GM21529 (cell line): Measurements from ENCODE around the gene ARHGAP30.

ENCODE experiments used
- ATAC-seq: cut with Tn5 transposase; IDR thresholded peaks from one replicate; pipeline ENCODE4 v1.9.1; 2021; ENCODE audit not compliant: unreplicated experiment

The ARHGAP30 gene

DNA sequence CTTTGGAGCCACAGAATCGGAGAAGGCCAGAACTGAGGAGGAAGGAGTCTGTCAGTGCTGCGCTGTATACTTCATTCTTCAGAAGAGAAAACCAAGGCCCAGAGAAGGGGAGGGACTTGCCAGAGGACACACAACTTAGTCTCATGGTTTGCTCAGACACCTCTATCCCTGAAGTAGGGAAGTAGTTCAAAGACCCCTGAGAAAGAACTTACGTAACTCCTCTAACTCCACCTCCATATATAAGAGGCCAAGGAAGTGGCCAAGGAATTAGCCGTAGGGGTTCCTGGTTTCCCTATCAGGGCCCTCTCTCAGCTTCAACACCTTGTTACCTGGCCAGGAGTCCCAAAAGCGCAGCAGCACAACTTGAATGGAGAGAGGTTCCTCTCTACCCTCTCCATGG lies 20.2 kb upstream of the ARHGAP30 start:
- no peak for ATAC-seq

DNA sequence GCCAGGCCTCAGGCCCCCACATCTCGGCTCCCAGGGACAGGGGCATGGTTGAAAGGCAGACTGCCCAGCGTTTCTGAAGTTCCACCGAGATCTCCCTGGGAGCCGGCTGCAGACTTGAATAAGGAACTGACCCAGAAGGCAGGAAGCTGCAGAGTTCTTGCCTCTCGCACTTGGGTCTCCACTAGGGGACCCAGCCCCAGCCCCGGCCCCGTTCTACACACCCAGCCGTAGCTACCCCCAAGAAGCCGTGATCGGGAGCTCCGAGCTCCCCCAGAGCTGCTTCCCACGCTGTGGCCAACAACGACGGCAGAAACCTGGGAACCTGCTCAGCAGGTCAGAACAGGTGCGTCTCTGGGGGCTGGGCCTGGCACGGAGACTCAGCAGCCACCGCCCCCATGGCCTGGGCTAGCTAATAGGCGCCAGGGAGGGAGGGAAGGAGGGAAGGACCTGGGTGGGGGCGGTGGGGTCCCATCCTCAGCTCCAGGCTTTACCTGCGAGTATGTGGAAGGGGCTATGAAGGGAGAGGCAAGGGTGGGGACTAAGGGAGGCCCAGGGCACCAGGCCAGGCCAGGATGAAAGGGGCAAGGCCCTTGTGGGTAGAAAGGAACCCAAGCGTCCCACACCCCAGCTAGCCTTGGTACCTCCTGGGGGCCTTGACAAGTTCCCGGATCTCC lies 19.7 kb upstream of the ARHGAP30 start, which contains the start of gene NECTIN4:
NECTIN4 (minus strand) TSS at position 308 of the 674 bp plus-strand sequence; CDS start at position 46, 262 bp downstream.
- ATAC-seq = no peak

DNA sequence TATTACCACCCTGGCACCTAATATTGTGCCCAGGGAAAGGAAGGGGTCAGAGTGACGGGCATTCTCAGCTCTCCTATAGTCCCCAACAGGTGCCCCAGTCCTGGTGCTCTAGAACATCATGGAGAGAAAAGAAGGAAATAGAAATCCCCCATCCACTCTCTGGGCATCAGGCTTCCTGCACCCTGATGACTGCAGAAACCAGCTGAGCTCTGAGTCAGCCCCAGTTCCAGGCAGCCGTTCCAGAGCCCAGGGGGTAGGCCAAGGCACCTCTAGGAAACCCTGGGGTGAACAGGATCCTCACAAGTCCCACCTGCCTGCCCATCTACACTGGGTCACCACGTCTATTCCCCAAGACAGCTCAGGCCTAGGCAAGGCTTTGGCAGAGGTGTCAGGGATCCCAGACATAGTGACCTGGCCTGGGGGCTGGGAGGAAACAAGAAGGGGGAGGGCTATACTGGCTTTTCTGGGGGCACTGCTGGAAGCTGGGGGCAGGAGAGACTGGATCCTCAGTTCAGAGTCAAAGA lies 19.0 kb upstream of the ARHGAP30 start:
- no peak for ATAC-seq

DNA sequence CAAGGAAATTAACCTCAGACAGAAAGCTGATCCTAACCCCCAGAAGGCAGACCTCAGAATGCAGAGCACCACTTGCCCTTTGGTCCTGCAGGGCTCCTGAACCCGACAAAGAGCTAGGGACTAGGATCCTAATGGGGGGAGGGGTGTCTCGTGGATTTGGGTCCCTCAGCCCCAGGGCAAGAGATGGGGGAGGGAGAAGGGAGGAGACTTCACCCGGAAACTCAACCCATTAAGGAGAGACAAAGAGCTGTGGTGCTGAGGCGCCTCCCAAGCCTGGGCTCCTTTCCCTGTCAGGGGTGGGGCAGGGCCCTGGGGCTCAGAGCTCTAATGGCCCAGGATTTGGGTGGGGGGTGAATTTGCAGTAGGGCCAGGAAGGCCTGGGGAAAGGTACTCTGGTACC lies 16.8 kb upstream of the ARHGAP30 start:
- no peak for ATAC-seq

DNA sequence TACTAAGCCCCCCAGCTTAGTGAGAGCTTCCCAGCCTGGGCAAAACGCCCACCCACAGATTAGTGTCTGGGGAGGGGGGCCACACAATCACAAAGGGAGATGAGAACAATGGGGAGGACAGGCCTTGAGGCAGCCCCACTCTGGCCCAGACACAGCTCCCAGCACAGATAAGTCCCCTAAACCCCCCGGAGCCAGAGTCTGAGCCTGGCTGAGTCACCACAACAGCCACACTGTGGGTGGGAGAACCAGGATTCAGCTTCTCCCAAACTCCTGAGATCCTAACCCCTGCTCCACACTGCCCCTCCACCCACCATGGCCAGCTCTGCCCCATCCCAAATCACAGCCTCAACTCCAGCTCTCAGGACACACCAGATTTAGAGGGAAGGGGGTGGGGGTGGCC lies 15.5 kb upstream of the ARHGAP30 start:
- ATAC-seq = no peak

DNA sequence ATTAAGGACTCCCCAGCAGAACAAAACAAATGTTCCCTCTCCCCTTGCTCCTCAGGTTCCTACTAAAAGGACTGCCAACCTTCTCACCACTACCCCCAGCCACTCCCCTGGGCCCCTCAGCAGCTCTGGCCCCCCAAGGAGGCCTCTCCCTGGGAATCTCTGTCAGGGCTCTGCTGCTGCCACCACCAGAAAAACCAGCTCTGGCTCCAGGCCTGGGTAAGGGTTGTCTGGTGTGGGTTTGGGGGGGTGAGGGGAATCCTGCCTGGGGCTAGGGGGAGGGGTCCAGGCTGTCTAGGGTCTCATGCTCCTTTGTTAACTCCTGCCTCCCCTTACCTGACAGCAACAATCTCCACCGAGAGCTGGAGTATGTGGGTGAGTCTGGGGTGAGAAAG lies 14.9 kb upstream of the ARHGAP30 start:
- no peak for ATAC-seq

DNA sequence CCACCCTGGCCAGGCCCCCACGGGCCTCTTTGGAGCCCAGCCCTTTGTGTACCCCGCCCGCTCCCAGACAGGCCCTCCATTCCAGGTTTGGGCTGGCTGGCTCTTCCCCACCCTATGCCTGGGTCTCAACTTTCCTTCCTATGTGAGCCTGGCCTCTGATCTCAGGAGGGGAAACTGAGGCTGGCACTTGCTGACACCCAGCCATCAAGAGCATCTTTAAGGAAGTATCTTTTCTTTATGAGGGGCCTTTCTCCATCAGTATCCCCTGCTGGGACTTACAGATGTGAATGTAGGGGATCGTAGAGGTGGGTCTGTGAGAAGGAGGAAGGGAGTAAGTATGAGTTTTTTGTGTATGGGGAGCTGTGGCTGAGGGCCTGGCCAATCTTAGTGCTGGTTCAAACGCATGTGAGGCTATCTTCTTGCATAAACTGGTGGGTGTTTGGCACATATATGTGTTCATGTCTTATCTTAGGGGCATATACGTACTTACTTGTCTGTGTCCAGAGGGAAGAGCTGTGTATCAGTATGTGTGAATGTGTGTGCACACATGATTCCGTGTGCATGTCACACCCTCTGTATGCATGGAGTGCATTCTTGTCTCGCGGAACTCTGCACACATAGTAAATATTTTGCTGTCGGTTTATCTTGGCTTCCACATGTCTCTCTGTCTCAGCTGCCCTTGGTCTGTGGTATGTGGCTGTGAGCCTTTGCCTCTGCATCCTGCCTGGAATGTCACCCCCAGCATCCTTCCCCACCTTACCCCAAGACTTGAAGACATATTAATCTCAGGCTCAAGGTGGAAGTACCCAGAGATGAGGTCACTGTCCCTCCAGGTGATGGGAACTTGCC lies 14.3 kb upstream of the ARHGAP30 start:
- no peak for ATAC-seq

DNA sequence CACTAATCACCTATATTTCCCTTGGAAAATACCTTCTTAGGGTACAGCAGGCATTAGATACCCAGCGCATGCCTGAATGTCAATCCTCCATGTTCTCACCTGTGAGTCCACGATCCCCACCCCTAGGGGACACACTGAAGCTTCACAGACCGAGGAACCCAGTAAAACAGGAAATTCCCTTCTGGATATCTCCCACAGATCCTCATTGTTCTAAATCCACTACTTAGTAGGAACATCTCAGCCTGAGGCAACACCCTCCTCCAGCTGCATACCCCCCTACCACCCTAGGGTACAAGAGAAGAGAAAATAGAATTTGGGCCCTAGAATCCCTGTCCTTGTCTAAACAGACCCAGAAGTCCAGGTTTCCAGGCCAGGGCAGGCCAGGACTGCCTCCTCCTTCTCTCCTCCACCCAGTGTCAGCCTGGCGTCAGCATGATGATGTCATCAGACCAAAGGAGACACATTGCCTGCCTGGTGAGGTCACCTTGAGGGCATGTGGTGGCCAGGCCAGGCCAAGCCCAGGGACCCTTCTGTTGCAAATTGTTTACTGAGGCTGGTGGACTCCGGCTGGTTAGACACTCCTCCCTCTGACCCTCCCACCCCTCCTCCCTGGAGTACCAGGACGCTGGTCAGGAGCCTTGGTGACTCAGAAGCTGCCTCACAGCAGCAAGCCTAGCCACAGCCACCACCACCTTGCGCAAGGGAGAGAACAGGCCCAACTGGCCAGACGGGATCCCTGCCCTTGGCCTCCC lies 13.5 kb upstream of the ARHGAP30 start:
- ATAC-seq = no peak

DNA sequence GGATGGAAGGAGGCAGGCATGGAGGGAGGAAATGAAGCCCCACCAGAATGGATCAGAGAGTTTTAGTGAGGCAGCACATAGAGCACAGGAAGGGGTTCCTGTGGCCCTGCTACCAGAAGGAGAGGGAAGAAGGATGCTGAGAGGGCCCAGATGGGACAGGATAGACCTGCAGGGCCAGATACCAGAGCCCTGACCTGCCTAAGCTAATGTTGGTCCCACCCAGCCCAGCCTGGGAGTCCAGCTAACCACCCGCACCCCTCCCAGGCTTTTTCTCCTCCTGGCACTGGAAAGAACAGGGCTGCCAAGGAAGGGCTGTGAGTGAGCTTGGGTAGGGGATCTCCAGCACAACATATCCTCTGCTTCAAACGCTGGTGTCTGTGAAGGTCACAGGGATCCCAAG lies 12.8 kb upstream of the ARHGAP30 start:
- no peak for ATAC-seq

DNA sequence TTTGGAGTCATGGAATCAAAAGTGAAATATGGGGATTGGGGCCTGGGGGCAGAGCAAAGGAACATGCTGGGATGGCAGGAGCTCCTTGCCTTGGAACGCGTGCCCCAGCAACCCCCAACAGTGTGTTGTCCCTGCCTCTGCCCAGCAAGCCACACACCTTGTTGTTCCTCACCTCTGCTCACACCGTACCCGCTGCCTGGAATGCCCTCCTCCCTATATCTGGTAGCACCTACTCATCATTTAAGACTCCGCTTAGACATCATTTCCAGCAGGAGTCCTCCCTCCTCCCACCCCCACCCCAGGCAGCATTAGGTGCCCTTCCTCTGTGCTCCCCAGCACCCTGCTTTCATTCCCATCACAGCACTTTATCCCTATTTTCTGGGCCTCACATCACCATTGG lies 11.8 kb upstream of the ARHGAP30 start:
- no peak for ATAC-seq

DNA sequence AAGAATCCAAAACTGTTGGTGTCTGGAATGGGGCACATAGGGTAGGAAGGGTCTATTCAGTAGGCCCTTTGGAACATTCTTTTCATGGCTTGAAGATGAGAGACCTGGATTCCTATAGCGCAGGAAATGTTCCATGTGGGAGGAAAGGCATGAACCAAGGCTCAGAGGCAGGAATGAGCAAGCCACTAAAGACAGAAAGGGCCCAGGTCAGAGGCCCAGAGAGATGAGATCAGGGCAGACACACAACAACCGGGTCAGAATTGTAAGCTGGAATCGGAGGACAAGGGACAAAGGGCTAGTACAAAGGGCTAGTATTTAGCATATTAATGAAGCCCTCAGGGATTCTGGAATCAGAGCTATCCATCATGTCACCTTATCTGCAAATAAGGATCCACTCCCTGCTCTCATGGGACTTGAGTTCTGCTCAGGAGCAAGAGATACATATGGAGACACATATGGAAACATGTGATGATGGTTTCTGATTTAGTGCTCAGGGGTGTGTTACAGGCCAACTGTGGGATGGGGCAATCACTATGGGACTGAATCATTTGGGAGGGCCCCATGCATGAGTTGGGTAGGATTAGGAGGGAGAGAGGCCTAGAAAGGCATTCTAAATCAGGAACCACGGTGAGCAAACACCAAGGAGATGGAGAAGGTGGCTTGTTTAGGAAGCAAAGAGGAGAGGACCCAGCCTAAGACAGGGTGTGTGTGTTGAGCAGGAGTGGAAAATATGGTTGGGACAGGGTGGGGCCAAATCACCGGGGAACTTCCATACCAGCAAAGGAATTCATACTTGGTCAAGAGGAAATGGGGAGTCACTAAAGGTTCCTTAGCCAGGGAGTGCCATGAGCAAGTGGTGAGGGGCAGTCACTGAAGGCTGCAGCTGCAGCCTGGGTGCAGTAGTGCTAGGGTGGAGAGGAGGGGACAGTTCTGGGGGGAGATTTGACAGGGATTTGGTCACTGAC lies 11.0 kb upstream of the ARHGAP30 start:
- ATAC-seq = no peak

DNA sequence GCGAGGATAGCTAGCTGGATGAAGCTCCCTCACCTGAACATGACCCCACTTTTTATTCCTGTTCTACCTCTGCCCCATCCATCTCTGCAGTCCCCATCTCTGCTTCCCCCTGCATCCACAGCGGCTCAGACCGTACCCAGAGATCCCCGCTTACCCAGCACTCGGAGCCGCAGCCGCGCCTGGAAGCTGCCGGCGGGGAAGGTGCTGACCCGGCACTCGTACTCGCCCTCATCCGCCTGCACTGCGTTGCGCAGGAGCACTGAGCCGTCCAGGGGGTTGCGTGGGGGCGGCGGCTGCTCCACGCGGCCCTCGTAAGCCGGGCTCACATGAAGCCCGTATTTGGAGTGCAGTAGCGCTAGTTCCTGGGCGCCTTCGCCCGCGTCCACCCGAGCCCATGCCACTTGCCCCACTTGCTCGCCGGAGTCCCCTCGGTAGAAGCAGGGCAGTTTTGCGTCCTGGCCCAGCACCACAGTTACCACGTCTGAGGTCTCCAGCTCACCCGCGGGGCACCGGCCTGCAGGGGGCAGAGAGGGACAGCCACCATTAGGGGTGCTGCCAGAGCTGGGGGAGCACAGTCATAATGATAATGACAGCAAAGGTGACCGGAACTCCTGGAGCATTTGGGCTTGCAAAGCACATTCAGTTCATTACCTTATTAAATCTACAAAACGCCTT lies 9.9 kb upstream of the ARHGAP30 start:
- ATAC-seq = no peak

DNA sequence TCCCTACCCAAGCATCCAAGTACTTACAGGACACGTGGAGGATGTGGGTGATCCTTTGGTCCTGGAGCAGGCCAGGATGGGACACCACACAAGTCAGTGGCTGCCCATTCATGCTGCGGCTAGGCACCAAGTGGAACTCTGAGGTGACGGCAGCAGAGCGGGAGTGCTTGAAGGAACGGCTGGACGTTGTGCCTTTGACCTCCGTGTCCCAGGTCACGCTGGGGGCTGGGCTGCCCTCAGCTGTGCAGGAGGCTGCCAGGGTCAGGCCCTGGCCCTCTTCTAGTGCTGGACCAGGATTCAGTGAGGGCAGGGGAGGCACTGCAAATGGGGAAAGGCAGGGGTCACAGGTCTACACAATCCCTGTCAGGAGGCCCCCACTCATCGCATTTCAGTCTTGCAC lies 7.7 kb upstream of the ARHGAP30 start:
- no peak for ATAC-seq

DNA sequence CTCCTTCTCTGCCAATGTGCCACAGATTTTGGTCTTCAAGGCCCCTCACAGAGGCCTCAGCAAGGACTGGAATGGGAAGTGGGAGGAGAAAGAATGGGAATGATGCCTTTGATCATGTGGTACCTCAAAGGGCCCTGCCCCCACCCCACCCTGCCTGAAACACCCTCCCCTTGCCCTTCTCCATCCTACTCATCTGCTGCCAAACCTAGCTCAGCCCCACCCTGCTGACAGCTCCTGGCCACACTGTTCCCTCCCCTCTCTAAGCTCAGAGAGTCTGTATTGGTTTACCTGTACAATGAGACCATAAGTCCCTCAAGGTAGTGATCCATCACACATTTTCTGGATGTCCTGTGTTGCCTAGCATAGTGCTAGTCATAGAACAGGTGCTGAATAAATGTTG lies 6.7 kb upstream of the ARHGAP30 start:
- no peak for ATAC-seq

DNA sequence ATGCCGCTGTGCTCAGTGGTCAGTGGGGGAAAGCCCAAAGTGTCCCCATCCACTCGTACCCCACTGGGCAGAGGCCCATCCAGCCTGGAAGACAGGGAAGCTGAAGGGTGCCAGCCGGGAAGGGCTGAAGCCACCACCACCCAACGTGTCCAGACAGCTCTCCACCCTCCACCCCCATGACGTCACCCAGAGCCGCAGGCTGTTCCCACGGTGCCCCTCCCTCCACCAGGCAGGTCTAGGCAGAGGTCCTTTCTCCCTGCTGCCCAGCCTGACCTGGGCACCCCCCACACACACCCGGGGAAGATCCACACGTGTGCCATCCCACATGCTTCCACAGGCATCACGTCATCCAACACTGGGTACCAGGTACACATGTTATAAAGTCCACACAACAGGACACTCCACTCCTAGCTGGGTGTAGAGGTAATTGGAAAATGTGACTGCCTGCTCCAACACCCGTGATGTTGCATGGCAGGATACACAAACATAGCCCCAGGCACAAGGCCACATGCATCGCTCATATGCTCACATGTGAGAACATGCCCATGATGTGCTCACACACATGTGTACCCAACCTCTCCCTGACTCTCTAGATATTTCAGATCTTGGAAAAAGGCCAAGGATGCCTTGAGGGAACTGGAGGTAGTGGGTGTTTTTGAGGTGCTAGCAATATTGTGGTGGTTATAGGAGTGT lies 5.1 kb upstream of the ARHGAP30 start:
- ATAC-seq = no peak

DNA sequence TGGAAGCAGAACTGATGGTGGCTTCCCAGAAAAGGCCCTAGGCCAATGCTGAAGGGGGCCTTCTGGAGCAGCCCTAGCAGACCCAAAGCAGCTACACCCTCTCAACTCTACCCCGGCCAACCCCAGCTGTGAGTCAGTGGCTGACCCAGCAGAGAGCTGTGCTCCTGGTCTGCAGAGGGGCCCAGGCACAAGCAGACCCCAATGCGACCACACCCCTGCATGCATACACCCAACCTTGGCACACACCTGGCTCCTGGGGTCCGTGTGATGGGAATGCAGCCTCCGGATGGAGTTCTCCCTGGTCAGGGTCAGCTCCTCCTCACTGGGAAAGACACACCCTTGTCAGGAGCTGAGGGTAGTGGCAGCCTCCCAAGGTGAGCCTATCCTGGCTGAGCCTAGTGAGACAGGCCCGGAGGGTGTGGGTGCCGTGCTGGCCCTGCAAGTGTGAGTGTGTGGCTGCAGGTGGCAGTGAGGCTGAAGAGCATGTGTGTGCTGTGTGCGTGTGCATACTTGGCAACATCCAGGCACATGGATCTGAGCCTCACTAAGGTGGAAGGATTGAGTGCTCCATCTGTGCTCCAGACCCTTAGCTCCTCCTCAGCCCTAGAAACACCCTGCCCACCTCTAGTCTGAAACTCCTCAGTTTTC lies 3.9 kb upstream of the ARHGAP30 start:
- ATAC-seq = no peak

DNA sequence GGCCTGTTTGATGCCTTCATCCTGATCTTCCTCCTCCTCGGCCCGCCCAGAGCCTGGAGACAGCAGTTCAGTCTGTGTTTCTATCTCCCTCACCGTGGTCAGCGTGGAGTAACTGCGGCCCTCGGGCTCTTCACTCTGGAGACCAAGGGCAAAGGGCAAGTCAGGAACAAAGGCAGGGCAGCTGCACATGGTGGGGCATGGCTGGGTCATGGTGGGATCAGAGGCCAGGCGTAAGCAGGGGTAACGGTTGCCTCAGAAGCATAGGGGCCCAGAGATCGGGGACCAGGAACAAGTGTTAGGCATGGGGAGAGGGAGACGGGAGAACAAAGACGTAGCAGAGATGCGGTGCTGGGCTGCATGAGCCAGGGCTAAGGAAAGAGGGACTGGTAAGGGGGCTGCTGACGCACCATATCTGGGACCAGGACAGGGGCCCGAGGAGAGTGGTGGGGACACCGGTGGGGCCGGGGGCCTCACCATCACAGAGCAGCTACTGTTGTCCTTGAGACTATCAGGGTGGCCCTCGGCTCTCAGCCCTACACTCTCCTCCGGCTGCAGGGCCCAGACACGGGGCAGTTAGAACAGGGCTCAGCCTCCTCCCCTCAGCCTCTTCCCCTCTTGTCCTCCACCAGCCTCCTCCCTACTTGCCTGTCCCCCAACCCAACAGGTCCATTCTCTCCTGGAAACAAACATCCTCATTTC lies 3.2 kb upstream of the ARHGAP30 start:
- ATAC-seq = no peak

DNA sequence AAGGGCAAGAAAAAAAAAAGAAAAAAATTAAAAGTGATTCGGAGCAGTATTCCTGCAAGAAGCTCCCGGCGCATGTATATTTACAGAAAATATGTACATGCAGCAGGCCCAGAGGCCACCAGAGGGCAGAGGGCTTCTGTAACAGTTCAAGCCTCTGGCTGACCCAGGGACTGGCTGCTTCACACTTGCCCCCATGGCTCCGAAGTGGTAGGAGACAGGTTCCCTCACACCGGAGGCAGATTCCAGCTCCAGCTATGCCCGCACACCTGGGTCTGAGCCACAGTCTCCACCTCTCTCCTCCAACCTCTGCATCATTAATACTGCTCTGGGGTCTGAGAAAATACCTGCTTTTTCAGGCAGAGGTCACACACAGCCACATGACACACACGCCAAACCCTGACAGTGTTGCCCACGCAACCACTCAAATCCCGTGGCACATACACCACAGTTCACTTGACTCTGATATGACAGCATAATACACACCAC lies 2.2 kb upstream of the ARHGAP30 start:
- no peak for ATAC-seq
